Measurements from ENCODE around the gene SPACA4. TPM values are rescaled to one million over a fixed set of nuclear protein-coding genes. Genes with fewer than 3 reads are reported as not detected.

Gene SPACA4, protein sequence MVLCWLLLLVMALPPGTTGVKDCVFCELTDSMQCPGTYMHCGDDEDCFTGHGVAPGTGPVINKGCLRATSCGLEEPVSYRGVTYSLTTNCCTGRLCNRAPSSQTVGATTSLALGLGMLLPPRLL
- total RNA-seq: not detected in 2 replicates

DNA sequence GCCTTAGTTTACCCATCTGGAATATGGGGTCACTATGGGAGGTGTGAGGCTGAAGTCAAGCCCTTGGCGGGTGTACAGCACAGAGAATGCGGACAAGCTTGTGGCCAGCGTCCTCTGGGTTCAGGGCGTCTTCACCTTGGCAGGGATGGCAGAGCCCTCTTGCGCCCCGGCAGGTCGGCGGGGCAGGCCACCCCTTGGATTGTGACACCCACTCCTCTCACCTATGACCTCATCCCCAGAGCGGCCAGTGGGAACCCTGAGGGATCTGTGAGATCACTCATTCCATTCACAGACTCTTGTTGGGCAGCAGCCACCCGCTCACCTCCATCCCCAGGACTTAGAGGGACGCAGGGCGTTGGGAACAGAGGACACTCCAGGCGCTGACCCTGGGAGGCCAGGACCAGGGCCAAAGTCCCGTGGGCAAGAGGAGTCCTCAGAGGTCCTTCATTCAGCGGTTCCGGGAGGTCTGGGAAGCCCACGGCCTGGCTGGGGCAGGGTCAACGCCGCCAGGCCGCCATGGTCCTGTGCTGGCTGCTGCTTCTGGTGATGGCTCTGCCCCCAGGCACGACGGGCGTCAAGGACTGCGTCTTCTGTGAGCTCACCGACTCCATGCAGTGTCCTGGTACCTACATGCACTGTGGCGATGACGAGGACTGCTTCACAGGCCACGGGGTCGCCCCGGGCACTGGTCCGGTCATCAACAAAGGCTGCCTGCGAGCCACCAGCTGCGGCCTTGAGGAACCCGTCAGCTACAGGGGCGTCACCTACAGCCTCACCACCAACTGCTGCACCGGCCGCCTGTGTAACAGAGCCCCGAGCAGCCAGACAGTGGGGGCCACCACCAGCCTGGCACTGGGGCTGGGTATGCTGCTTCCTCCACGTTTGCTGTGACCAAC, at the start of gene SPACA4:
Gene SPACA4, plus strand, starts transcription at position 280 of the 896 bp plus-strand sequence. Its CDS starts 237 bp downstream, at position 517.

DNA sequence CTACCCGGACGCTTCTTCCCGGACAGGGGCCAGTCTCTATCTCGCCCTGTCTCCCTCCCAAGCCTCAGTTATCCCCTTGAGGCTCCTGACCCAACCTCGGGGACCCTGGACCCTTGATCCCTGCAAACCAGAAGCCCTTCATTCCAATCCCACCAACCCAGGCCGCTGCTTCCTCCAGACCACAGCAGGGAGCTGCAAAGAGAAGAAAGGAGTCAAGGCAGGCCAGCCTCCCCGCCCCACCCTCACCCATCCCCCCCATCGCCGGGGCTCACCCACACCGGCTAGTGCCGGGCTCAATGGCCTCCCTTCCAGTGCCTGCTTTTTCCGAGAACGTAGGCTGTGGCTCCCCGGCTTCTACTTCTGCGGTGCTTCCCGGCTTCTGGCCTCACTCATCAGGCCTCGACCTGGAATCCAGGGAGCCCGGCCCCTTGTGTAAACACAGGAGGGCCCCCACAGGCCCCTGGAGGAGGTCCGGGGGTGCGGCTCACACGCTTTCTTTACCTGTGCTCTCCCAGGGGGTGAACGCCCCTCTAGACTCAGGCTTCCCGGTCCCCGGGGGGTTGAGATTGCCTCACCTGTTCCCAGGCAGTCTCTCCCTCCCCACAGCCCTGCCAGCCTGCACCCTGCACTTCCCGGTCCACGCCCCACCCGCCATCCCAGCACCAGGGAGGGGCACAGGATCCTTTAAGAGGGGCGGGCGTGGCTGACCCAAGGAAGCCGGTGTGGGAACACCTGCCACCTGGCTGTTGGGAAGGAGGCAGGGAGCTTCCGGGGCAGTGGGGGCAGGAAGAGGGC, 8.1 kb downstream of the SPACA4 start, which contains the start of gene FAM83E:
Gene FAM83E, minus strand, starts transcription at position 641 of the 795 bp plus-strand sequence. CDS start 1,704 bp downstream, outside the sequence.

DNA sequence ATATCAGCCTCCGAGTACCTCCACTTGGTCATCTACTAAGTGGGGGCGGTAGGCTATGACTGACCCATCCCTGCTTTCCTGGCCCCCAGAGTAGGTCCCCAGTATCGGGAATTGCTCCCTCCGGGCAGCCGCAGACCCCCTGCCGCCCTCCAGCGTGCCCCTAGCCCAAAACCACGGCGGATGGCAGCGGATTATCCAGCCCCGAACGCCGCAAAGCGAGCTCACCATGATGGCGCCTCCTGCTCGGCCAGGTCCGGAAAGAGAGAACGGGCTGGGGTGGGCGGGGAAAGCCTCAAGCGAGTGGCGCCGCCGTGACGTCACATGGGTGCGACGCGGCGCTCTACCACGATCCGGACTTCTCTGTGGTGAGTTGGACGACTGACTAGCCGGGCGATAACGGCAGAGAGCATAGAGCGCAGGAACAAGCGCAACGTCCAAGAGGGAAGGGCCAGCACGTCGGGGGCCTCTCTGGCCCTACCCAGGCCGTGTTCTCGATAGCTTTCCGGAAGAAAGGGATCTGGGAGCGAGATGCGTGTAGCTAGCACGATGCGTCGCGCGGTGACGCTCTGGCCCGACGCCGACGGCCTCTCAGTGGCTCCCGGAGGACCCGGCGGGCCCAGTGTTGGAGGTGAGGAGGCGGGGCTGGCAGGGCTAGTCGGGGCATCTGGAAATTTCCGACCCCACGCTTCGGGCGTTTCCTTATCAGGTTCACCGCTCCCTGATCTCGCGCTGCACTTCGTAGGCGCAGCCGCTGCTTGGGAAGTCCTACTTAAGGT, 12.6 kb downstream of the SPACA4 start, which contains the start of the genes RPL18 and SPHK2:
Gene RPL18, minus strand, starts transcription at position 263 of the 776 bp plus-strand sequence. Its CDS starts 35 bp downstream, at position 228.
Gene SPHK2, plus strand, starts transcription at position 591 of the 776 bp plus-strand sequence. CDS start 1,009 bp downstream, outside the sequence.

DNA sequence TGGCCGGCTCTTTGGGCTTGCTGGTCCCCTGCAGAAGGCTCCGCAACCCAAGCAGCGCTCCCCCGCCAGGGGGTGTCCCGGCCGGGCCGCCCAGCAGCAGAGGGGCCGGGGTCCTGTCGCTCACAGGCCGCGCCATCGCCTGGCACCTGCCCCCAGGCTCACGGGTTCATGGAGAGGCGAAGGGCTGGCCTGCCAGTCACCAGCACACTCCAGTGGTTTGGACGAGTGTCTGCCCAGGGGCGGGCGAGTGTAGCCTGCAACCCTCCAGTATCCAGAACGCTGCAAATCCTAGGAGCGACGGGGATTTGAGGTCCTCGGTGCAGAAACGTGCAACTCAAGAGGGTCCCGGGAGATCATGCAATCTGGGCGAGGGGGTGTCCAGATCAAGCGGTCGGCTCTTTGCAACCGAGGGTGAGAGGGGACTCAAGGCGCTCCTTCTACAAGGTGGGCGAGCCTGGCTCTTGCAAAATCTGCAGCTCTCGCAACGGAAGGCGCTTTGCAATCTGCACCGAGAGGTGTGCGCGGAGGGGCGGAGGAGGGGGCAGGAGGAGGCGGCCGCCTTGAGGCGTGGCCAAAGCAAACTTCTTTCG, 30.4 kb downstream of the SPACA4 start, which contains the start of gene DBP:
Gene DBP, minus strand, starts transcription at position 521 of the 590 bp plus-strand sequence. Its CDS starts 385 bp downstream, at position 136.

DNA sequence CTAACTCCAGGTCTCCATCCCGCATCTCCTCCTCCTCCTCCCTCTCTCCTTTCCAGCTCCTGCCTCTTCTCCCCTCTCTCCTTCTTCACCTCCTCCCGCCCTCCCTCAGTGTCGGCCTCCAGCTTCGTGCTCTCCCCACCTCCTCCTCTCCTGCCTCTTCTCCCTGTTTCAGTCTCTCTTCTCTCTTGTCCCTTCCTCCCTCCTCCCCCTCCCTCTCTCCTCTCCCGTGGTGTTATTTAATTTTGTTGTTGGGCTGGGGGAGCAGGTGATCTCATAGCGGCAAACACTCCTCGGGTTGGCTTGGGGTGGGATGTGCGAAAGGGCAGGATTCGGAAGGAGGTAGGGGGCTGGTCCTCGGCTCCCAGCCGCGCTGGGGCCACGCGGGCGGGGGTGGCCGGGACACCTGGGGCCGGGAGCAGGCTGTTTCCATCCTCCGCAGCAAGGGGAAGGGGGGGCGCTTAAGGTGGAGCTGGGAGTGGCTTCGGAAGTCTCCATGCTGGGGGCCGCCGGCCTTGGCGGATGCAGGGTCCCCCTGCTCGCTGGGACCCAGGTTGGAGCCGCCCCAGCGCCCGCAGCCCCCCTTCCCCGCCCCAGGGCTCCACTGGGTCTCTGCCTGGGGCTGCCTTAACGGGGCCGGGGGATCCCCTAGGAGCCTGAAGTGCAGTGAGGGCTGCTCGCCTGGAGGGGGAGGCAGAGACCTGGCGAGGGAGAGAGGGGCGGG, 39.6 kb downstream of the SPACA4 start, which contains the start of gene CA11:
Gene CA11, minus strand, starts transcription at position 187 of the 721 bp plus-strand sequence. CDS start 555 bp downstream, outside the sequence.

Other genes starting within 250 kb of the SPACA4 start
- 6.1 and 9.1 TPM in 2 replicates for gene TMEM143, start 242.8 kb upstream of the SPACA4 start, total RNA-seq
- not detected in 2 replicates for gene SYNGR4, start 242.4 kb upstream of the SPACA4 start, total RNA-seq
- gene KDELR1, start 215.2 kb upstream of the SPACA4 start, total RNA-seq: 128 and 129 TPM in 2 replicates
- 0.15 and 0.34 TPM in 2 replicates for gene GRIN2D, start 213.1 kb upstream of the SPACA4 start, total RNA-seq
- 31.4 and 34.0 TPM in 2 replicates for gene GRWD1, start 160.8 kb upstream of the SPACA4 start, total RNA-seq
- gene KCNJ14, start 151.2 kb upstream of the SPACA4 start, total RNA-seq: 0.15 and 0.50 TPM in 2 replicates
- gene CYTH2, start 137.4 kb upstream of the SPACA4 start, total RNA-seq: 40.6 and 47.9 TPM in 2 replicates
- gene LMTK3, start 94.9 kb upstream of the SPACA4 start, total RNA-seq: under 0.01 and 0.17 TPM in 2 replicates
- gene SULT2B1, start 54.6 kb upstream of the SPACA4 start, total RNA-seq: 0.15 TPM in 1 of 2 replicates, not detected in the other
- 0.45 and 0.50 TPM in 2 replicates for gene FAM83E, start 8.3 kb downstream of the SPACA4 start, total RNA-seq
- gene RPL18, start 12.4 kb downstream of the SPACA4 start, total RNA-seq: 3,186 and 3,485 TPM in 2 replicates
- 12.2 and 12.9 TPM in 2 replicates for gene SPHK2, start 12.8 kb downstream of the SPACA4 start, total RNA-seq
- gene DBP, start 30.6 kb downstream of the SPACA4 start, total RNA-seq: 4.2 and 4.5 TPM in 2 replicates
- 0.74 and 0.84 TPM in 2 replicates for gene CA11, start 39.4 kb downstream of the SPACA4 start, total RNA-seq
- gene NTN5, start 66.3 kb downstream of the SPACA4 start, total RNA-seq: 0.34 TPM in 1 of 2 replicates, not detected in the other
- not detected in 2 replicates for gene FUT2, start 89.2 kb downstream of the SPACA4 start, total RNA-seq
- gene MAMSTR, start 113.0 kb downstream of the SPACA4 start, total RNA-seq: 5.0 and 5.2 TPM in 2 replicates
- 8.3 and 8.7 TPM in 2 replicates for gene RASIP1, start 133.9 kb downstream of the SPACA4 start, total RNA-seq
- under 0.01 TPM in 1 of 2 replicates, not detected in the other for gene IZUMO1, start 140.2 kb downstream of the SPACA4 start, total RNA-seq
- 0.15 and 0.17 TPM in 2 replicates for gene FUT1, start 145.9 kb downstream of the SPACA4 start, total RNA-seq
- not detected in 2 replicates for gene FGF21, start 148.8 kb downstream of the SPACA4 start, total RNA-seq
- gene BCAT2, start 204.3 kb downstream of the SPACA4 start, total RNA-seq: 61.5 and 67.0 TPM in 2 replicates
- gene HSD17B14, start 229.7 kb downstream of the SPACA4 start, total RNA-seq: 2.7 and 6.5 TPM in 2 replicates

Measured in bronchus fibroblast of lung (primary cell).